Measurements from ENCODE around the gene SNED1. TPM values are rescaled to one million over a fixed set of nuclear protein-coding genes. Genes with fewer than 3 reads are reported as not detected.

SNED1 gene
- total and polyA plus RNA-seq, 2 experiments from 2014 or later, result 1.5 to 2.8 TPM

GRCh38 chr2:241030333-241030680 lies 31.9 kb downstream of the SNED1 start:
- H3K36me3 ChIP-seq (ENCODE audit: insufficient read depth), result no peaks in the 10 kb centered on the region
- H3K27me3 ChIP-seq (ENCODE audit: insufficient read depth), result peaks cover 6% of the 10 kb centered on the region
- H3K4me3 ChIP-seq, result no peak overlapping the region
- no peak overlapping the region for H3K4me3 Mint-ChIP-seq
- no peak overlapping the region for H3K4me2 ChIP-seq
- H3K4me1 ChIP-seq (ENCODE audit: insufficient read depth), result peaks cover 4% of the 10 kb centered on the region; the same call in 1 of the 2 replicates
- DNase-seq (ENCODE audit: low spot score), result no peak
- H2AFZ ChIP-seq, result no peak overlapping the region
- no peaks in the 10 kb centered on the region for H3F3A ChIP-seq (replicated peaks; ENCODE audit: low read depth)
- TF ChIP-seq EZH2phosphoT487 (IDR thresholded peaks at IDR 0.05; ENCODE audit: unreplicated experiment), result no peak
- TF ChIP-seq ZNF114 (CRISPR knock-in tag; IDR thresholded peaks at IDR 0.05), result no peak
- TF ChIP-seq ZNF331 (CRISPR knock-in tag; IDR thresholded peaks at IDR 0.05; ENCODE audit: low read depth), result no peak
- no peak for TF ChIP-seq STAT1 (IDR thresholded peaks at IDR 0.05; ENCODE audit: unreplicated experiment)
- TF ChIP-seq, protein P1, sequence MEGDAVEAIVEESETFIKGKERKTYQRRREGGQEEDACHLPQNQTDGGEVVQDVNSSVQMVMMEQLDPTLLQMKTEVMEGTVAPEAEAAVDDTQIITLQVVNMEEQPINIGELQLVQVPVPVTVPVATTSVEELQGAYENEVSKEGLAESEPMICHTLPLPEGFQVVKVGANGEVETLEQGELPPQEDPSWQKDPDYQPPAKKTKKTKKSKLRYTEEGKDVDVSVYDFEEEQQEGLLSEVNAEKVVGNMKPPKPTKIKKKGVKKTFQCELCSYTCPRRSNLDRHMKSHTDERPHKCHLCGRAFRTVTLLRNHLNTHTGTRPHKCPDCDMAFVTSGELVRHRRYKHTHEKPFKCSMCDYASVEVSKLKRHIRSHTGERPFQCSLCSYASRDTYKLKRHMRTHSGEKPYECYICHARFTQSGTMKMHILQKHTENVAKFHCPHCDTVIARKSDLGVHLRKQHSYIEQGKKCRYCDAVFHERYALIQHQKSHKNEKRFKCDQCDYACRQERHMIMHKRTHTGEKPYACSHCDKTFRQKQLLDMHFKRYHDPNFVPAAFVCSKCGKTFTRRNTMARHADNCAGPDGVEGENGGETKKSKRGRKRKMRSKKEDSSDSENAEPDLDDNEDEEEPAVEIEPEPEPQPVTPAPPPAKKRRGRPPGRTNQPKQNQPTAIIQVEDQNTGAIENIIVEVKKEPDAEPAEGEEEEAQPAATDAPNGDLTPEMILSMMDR (conservative IDR thresholded peaks at IDR 0.05; ENCODE audit: low read depth in 2 of 2), result no peak
- no peak overlapping the region for H3K27ac ChIP-seq (ENCODE audit: low read depth)
- H3K36me3 Mint-ChIP-seq (ENCODE audit: low read depth), result peaks cover 12% of the 10 kb centered on the region; the same call in 2 of the 3 replicates
- no peak for ATAC-seq
- no peaks in the 10 kb centered on the region for H3K9me2 ChIP-seq (ENCODE audit: insufficient read depth)
- no peak overlapping the region; the same call in 1 of the 2 replicates for H3K27ac Mint-ChIP-seq
- no peaks in the 10 kb centered on the region for H4K20me1 ChIP-seq (replicated peaks; ENCODE audit: insufficient read depth)
- no peaks in the 10 kb centered on the region for H3K4me1 Mint-ChIP-seq
- no peaks in the 10 kb centered on the region for H3K79me2 ChIP-seq (replicated peaks; ENCODE audit: insufficient read depth)
- peaks cover 10% of the 10 kb centered on the region for H3K27me3 Mint-ChIP-seq (ENCODE audit: insufficient read depth, low read depth, poor library complexity)
- H3K9me3 Mint-ChIP-seq, result peaks cover 27% of the 10 kb centered on the region

DNA sequence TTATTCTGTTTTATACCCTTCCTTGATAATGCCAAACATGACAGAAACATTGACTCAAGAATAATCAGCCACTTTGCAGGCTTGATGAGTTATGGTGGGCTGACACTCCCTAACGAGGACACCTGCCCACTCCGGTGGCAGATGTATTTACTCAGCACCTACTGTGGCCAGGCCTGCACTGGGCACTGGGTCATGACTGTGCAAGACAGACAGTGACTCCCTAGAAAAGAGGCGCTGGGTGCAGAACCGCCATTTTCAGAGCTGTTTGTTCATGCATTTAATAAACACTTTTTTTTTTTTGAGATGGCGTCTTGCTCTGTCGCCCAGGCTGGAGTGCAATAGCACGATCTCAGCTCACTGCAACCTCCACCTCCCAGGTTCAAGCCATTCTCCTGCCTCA lies 32.5 kb downstream of the SNED1 start:
- Histone ChIP-seq H3K4me1 (ENCODE audit: insufficient read depth) (peaks cover 4% of the 10 kb centered on the region; the same call in 1 of the 2 replicates), H3F3A (replicated peaks; ENCODE audit: low read depth) (no peaks in the 10 kb centered on the region), H3K4me3 (no peak overlapping the region), H3K9me2 (ENCODE audit: insufficient read depth) (no peaks in the 10 kb centered on the region), H3K36me3 (ENCODE audit: insufficient read depth) (no peaks in the 10 kb centered on the region), H2AFZ (no peak overlapping the region), H4K20me1 (replicated peaks; ENCODE audit: insufficient read depth) (no peaks in the 10 kb centered on the region), H3K4me2 (no peak overlapping the region), H3K79me2 (replicated peaks; ENCODE audit: insufficient read depth) (no peaks in the 10 kb centered on the region), H3K27me3 (ENCODE audit: insufficient read depth) (peaks cover 6% of the 10 kb centered on the region), H3K27ac (ENCODE audit: low read depth) (no peak overlapping the region)
- TF ChIP-seq, protein P1 (conservative IDR thresholded peaks at IDR 0.05; ENCODE audit: low read depth in 2 of 2), result no peak
- TF ChIP-seq, protein P2, sequence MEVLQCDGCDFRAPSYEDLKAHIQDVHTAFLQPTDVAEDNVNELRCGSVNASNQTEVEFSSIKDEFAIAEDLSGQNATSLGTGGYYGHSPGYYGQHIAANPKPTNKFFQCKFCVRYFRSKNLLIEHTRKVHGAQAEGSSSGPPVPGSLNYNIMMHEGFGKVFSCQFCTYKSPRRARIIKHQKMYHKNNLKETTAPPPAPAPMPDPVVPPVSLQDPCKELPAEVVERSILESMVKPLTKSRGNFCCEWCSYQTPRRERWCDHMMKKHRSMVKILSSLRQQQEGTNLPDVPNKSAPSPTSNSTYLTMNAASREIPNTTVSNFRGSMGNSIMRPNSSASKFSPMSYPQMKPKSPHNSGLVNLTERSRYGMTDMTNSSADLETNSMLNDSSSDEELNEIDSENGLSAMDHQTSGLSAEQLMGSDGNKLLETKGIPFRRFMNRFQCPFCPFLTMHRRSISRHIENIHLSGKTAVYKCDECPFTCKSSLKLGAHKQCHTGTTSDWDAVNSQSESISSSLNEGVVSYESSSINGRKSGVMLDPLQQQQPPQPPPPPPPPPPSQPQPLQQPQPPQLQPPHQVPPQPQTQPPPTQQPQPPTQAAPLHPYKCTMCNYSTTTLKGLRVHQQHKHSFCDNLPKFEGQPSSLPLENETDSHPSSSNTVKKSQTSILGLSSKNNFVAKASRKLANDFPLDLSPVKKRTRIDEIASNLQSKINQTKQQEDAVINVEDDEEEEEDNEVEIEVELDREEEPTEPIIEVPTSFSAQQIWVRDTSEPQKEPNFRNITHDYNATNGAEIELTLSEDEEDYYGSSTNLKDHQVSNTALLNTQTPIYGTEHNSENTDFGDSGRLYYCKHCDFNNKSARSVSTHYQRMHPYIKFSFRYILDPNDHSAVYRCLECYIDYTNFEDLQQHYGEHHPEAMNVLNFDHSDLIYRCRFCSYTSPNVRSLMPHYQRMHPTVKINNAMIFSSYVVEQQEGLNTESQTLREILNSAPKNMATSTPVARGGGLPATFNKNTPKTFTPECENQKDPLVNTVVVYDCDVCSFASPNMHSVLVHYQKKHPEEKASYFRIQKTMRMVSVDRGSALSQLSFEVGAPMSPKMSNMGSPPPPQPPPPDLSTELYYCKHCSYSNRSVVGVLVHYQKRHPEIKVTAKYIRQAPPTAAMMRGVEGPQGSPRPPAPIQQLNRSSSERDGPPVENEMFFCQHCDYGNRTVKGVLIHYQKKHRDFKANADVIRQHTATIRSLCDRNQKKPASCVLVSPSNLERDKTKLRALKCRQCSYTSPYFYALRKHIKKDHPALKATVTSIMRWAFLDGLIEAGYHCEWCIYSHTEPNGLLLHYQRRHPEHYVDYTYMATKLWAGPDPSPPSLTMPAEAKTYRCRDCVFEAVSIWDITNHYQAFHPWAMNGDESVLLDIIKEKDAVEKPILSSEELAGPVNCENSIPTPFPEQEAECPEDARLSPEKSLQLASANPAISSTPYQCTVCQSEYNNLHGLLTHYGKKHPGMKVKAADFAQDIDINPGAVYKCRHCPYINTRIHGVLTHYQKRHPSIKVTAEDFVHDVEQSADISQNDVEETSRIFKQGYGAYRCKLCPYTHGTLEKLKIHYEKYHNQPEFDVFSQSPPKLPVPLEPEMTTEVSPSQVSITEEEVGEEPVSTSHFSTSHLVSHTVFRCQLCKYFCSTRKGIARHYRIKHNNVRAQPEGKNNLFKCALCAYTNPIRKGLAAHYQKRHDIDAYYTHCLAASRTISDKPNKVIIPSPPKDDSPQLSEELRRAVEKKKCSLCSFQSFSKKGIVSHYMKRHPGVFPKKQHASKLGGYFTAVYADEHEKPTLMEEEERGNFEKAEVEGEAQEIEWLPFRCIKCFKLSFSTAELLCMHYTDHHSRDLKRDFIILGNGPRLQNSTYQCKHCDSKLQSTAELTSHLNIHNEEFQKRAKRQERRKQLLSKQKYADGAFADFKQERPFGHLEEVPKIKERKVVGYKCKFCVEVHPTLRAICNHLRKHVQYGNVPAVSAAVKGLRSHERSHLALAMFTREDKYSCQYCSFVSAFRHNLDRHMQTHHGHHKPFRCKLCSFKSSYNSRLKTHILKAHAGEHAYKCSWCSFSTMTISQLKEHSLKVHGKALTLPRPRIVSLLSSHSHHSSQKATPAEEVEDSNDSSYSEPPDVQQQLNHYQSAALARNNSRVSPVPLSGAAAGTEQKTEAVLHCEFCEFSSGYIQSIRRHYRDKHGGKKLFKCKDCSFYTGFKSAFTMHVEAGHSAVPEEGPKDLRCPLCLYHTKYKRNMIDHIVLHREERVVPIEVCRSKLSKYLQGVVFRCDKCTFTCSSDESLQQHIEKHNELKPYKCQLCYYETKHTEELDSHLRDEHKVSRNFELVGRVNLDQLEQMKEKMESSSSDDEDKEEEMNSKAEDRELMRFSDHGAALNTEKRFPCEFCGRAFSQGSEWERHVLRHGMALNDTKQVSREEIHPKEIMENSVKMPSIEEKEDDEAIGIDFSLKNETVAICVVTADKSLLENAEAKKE (CRISPR knock-in tag; IDR thresholded peaks at IDR 0.05), result no peak
- peaks cover 8% of the 10 kb centered on the region; the same call in 2 of the 3 replicates for H3K36me3 Mint-ChIP-seq (ENCODE audit: low read depth)
- H3K27ac Mint-ChIP-seq, result no peak overlapping the region
- no peak overlapping the region for H3K4me3 Mint-ChIP-seq
- ATAC-seq, result no peak
- no peak for DNase-seq (ENCODE audit: low spot score)
- H3K9me3 Mint-ChIP-seq, result peaks cover 21% of the 10 kb centered on the region
- H3K4me1 Mint-ChIP-seq, result no peaks in the 10 kb centered on the region
- H3K27me3 Mint-ChIP-seq (ENCODE audit: insufficient read depth, low read depth, poor library complexity), result peaks cover 9% of the 10 kb centered on the region

All from GM23338 (cell line).